GM21381 (cell line): ENCODE data around the gene ANKMY1.

ENCODE experiments used
- ATAC-seq: cut with Tn5 transposase; IDR thresholded peaks from one replicate; pipeline ENCODE4 v1.9.1; 2021; ENCODE audit warnings: mild to moderate bottlenecking, moderate library complexity; ENCODE audit not compliant: unreplicated experiment

The ANKMY1 gene

GRCh38 chr2:240462707-240463273 is 95.0 kb downstream of the ANKMY1 start:
- no peak for ATAC-seq

GRCh38 chr2:240462073-240462706 is 95.6 kb downstream of the ANKMY1 start:
- no peak for ATAC-seq

GRCh38 chr2:240461471-240462072 is 96.2 kb downstream of the ANKMY1 start:
- ATAC-seq: no peak

GRCh38 chr2:240460781-240461431 is 96.9 kb downstream of the ANKMY1 start:
- no peak for ATAC-seq

- ATAC-seq: no peak
Measured at GRCh38 chr2:240460253-240460711, 97.5 kb downstream of the ANKMY1 start.

GRCh38 chr2:240459401-240460252 is 98.2 kb downstream of the ANKMY1 start:
- ATAC-seq: no peak

- no peak for ATAC-seq
Measured at GRCh38 chr2:240458900-240459391, 98.8 kb downstream of the ANKMY1 start.

- no peak for ATAC-seq
Measured at GRCh38 chr2:240458044-240458899, 99.5 kb downstream of the ANKMY1 start.

- ATAC-seq: no peak
Measured at GRCh38 chr2:240457223-240458043, 100.4 kb downstream of the ANKMY1 start.

GRCh38 chr2:240456447-240457222 is 101.2 kb downstream of the ANKMY1 start:
- no peak for ATAC-seq

- no peak for ATAC-seq
Measured at GRCh38 chr2:240455647-240456446, 101.9 kb downstream of the ANKMY1 start.

GRCh38 chr2:240455272-240455646 is 102.5 kb downstream of the ANKMY1 start:
- ATAC-seq: no peak

GRCh38 chr2:240454106-240454901 is 103.5 kb downstream of the ANKMY1 start:
- ATAC-seq: no peak

GRCh38 chr2:240453461-240454105 is 104.2 kb downstream of the ANKMY1 start:
- ATAC-seq: no peak

- no peak for ATAC-seq
Measured at GRCh38 chr2:240452462-240453256, 105.1 kb downstream of the ANKMY1 start.
